NCI-H82 (cell line): Measurements from ENCODE around the gene NUDT4.
A peak's percentile ranks its signal among the peaks of the same experiment; 100 is the strongest.
"Not testable (repeated sequence)": the region's sequence is repeated elsewhere in the genome, so short reads cannot be mapped to it uniquely, and the experiment has no call there.

ENCODE experiments used
- DNase-seq: peaks from one replicate; lab custom pipeline; 2025; lab: John Stamatoyannopoulos, UW

NUDT4 gene

DNA sequence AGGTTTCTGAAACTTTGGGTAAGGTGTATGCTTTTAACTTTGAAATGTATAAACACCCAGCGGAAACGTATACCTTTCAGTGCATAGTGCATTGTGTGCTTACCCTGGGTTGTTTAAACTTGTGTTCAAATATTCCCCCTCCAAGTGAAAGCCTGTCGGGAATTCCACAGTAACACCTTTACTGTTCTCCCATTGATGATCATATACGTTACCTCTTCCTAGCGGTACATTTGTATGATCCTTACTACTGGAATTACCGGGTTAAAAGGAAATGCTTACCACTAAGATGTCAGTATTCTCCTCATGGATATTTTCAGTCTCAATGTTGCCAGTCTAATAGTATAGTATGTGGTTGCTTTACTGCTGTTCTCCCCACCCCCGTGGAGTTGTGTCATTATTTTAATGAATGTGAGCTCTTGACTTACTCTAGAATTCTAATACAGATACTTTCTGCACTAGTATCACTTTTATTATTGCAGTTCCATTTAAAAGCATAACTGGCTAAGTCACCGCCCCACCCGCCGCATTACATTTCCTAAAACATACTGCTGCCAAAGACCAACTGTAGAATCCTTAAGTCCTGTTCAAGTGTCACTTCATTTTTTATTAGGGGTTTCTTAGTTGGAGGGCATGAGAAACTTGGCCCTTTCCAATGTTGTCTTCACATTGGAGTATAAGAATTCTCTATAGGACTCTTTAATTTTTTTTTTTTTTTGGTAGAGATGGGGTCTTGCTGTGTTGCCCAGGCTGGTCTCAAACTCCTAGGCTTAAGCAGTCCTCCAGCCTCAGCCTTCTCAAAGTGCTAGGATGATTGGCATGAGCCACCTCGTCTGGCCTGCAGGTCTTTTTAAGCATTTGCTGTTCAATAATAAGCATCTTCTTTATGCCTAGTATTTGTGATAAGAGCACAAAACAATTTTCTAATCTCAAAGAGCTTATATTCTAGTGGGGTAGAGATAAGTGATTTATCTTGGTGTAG, 24.9 kb downstream of the NUDT4 start:
- DNase-seq, result peak; percentile 34

DNA sequence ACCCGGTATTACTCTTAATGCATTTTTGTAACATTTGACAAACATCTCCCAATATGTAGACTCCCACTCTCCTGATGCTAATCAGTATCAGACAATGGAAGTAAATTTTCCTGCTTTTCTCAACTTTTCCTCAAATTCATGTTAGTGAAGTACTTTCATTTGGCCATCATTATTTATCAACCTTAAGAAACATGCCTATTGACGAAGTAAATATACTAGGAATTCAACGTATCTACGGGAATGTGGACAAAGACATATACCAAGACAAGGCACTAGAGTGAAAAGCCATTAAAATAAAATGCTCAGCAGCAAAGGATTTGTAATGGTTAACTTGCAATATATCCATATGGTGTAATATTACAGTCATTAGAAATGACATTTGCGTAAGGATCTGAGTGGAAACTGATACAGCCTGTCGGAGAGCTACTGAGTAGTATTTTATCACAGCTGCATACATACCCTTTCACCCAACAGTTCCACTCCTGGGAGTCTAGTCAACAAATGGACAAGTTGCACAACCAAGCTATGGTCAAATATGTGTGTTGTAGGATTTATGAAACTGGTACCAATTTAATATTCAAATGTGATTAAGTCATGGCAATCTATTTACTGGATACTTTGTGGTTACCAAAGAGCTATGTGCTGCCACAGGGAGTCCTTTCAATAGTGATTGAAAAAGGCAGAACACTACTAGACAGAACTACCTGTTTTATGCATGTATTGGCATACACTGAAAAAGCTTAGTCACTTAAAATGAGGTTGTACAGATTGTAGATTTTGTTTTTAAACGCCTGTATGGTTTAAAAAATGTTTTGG, 26.5 kb downstream of the NUDT4 start:
- peak; percentile 37 for DNase-seq

DNA sequence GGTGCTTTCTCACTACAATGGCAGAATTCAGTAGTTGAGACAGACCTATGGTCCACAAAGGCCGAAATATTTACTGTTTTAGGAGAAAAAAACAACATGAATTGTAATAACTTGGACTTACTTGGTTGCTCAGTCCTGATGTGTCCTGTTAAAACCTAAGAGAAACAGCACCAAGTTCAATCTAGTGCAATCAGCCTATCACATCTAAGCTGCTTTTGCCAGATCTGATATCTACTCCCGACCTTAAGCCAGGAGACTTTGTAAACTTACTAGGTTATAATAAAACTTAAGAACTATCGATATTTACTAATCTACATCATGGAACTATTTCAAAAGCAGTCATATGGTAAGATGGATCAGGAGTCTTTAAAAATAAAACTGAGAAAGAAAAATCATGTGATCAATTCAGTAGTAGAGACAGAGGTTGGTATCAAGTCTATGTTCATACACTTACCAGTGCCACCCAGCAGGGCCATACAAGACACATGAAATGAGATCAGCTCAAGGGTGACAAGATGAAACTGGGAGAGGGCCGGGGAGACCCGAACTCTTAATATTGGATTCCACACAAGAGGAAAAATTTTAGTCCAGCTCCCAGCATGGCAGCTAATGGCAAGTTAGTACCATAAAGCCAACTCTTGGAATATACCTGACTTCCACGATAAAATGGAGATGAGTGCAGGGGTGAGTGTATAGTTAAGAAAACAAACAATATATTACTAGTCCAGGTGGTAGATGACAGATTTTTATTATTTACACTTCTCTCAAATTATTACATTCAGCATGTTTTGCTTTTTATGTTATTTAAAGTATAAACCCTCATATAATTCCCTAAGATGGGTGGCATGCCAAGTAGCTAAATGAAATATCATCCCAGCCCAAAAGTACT, 27.5 kb downstream of the NUDT4 start:
- peak; percentile 57 for DNase-seq

DNA sequence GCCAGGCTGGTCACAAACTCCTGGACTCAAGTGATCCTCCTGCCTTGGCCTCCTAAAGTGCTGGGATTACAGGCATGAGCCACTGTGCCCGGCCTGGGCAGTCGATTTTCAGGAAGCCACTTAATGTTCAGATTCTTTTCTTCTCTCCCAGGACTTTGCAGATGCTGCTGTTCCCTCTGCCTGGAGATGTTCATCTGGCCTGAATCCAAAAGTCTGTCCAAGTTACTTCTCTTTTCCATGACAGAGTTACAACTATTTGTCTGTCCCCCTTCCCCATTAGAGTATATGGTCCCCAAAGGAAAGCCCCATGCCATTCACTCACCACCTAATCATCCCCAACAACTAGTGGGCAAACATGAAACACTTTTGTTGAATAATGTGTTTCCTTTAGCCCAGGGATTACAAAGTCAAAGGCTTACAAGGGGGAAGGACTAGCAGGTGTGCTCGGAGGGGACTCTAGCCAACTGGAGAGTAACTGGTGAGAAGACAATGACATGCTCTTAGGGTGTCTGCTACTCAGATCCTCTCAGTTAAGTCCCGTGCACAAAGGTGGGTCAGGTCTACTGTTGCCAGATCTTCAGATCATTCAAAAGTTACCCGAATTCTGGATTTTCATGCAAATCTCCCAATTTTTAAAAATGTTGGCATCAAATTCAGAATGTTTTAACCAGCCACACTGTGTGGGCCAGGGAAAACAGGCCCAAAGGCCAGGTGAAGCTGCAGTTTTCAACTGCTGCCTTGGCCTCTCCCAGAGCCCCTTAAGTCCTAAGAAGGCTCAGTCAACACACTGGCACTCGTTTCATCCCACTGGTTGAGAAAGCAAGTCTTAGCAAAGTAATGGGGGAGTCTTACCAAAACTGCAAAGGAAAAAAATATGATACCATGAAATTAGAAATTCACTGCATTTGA, 29.6 kb downstream of the NUDT4 start:
- peak; percentile 56 for DNase-seq

DNA sequence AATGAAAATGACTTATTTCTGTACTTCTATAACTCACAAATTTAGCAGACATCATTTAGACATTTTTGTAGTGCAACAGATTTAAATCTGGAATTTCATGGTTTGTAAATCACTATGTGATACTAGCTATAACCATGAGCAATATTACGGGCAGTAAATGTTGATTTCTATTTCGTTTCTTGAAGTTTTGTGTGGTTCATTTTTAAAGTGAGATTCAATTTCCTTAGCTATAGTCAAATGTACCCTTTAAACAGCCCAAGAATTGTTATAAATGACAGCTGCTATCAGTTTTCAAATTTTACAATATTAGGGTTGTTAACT, 30.2 kb downstream of the NUDT4 start:
- DNase-seq, result no peak

DNA sequence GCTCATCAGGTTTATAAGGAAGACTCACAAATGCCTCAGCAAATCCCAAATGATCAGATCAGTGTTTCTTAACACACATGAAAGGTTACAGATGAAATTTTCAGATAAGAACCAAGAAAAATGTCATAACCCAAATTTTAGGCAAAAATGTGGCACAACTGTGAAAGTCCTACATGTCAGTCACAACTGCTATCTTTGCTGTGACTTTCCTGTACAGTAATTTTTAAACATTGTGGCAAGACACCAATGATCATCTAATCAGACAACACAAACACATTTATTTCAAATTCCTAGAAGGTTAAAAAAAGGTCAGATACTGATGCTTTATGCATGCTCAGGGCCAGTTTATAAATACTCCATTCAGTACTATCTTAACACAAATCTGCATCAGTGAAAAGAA, 31.1 kb downstream of the NUDT4 start:
- no peak for DNase-seq

DNA sequence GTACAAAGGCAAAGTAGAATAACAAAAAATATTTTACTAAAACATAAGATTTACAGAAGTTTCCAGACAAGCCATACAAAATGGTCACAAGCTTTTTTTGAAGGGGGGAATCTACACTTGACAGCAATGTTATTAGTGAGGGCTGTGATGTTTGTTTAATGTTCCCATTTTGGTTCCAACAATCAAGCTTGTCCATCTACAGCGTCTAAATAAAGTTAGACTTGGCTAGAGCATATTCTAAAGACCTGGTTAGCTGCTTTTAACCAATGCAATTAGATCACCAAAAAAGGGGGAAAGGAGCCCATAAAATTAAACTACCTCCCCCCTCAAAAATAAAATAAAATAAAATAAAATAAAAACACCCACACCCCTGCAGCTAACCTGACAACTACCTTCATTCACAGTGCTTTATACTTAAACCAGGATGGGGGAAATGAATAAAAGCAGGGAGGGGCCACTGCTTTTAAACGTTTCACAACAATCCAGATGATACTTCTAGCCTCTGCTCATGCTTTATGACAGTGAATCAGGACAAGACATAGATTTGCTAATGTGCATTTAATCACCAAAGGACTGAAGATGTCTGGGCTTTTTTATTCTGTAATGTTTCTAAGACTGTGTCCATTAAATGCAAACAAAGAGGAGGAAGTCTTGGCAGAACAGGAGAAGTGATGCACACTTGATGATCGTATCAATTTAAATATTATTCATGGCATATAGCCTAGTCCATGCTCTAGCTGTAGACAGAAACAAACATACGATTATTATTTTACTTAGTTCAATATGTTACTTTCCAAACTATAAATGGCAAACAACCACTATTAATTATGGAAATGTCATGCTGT, 31.8 kb downstream of the NUDT4 start:
- not testable (repeated sequence) for DNase-seq

DNA sequence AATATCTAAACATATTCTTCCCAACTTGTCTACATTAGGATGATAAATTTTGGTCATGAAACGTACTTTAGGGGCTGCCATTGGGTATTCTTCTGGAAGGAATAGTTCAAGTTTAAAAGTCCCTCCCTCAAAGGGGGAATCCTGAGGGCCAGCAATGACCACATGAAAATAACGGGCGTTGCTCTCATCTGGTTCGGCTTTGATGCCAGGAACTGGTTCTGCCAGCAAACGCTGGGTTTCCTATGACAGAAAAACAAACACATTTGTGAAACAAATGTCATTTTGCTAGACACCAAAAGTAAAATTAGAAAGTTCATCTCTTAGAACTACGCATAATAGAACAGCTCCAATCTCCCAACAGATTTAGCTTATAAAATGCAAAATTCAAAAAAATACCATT, 33.3 kb downstream of the NUDT4 start:
- not testable (repeated sequence) for DNase-seq

DNA sequence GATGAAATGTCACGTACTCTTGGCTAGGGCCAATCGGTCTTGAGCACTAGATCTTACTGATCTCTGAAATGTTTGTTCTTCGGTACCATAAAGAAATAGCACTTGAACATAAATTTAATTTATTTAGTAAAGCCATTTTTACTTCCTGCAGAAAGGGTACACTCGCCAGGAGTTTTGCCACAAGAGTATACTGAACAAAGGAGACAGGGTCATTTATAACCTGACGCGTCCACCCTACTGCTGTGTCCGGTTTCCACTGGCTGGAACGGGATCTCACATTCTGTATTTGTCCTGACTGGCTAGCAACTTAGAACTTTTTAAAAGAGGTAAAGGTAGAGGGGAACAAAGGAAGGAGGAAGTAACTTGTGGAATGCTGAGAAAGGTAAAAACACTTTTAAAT, 34.7 kb downstream of the NUDT4 start:
- DNase-seq, result not testable (repeated sequence)

DNA sequence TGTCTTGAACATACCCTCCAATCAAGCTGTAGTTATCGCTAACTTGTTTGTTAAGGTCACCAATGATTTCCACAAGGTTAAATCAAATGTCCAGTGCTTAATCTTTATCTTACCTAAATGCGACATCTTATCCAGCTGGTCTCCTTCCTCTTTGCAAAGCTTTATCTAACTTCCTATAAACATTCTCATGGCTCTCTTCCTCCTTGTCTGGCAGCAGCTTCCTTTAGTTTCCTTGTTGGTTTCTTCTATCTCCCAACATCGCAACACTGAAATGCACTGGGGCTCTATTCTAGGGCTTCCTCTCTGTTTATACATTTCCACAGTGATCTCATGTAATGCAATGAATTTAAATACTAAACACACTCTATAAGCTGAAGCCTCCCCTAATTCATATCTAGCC, 35.3 kb downstream of the NUDT4 start:
- no peak for DNase-seq

DNA sequence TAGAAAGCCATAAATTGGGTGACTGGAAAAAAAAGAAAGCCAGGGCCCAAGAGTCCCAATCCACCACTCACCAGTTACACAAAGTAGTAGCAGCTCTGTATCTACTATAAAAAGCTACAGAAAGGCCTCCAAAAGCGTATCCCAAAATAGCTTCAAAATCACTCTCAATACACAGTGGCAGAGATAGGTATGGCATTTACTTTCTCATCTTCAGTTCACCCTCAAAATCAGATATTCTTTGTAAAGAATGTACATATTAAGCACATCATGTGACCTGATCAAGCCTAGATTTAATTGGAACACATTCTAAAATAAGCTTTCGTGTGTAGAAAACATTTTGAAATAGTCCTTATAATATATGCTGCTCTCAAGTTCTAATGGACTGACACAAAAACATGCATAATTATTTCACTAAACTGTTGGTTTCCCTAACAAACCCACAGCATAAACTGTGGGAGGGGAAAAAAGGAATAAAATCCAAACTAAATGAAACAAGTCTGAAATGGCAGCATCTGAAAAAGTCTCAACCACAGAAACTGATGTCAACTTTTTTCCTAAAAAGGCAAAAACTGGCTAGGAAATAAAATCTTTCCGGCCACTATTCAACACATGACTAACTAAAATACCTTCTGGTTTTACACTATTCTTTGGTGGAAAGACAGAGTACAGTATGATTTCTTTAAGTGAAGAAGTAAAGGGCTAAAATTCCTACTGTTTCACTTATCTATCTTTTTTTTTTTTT, 38.2 kb downstream of the NUDT4 start:
- DNase-seq, result no peak

DNA sequence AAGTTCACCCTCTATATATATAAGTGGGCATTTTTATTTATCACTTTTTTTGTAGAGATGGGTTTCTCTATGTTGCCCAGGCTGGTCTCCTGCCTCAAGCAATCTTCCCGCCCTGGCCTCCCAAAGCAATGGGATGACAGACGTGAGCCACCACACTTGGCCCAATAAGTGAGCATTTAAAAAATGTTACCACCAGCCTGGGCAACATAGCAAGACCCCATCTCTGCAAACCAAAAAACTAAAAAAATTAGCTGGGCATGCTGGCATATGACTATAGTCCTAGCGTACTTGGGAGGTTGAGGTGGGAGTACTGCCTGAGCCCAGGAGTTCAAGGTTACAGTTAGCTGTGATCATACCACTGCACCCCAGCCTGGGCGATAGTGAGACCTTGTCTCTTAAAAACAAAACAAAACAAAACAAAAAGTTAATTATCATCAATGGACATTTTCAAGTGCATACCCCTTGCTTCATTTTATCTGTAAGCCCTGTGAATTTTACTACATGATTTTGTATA, 40.3 kb downstream of the NUDT4 start:
- DNase-seq, result no peak

DNA sequence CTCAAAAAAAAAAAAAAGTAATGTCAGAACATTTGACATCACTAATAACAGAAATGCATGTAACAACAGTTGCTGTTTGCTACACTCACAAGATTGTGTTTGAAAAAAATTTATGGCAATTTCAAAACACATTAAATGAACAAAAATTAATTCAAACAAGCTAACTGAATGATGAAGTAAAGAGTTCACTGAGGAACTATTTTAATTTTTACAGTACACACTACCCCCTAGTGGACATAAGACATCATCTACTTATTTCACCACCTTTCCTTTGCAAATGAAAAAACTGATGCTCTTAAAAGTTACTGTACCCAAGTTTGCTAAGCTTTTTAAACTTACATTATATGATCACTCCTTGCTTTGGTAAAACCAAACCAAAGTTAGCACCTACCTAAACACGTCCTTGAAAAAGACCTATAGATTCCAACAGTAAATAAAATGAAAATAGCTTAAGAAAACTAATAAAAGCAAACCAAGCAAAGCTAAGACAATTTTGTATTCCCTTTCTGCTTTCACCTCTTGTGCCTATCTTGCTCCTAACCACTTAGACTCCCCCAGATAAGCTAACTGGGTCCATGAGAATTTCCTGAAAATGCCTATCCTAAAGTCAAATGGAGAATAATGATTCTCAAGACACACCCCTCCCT, 41.8 kb downstream of the NUDT4 start:
- DNase-seq, result peak; percentile 75

DNA sequence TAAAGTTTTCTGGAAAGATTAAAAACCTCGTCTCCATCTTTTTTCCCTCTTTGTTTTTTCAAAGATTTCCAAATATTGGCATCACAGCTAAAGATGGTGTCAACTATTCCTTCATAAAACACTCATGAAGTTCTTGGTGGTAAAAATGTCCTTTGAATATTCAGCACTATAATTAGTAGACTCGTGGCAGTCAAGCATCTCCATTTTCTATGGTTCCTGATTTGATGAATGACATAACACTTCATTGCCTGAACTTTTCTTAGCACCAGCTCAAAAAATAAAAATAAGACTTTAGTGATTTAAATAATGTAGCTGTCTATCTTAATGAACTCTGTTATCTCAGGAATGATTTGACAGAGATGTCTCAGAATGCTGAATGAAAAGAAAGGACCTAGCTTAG, 44.3 kb downstream of the NUDT4 start:
- DNase-seq, result no peak

DNA sequence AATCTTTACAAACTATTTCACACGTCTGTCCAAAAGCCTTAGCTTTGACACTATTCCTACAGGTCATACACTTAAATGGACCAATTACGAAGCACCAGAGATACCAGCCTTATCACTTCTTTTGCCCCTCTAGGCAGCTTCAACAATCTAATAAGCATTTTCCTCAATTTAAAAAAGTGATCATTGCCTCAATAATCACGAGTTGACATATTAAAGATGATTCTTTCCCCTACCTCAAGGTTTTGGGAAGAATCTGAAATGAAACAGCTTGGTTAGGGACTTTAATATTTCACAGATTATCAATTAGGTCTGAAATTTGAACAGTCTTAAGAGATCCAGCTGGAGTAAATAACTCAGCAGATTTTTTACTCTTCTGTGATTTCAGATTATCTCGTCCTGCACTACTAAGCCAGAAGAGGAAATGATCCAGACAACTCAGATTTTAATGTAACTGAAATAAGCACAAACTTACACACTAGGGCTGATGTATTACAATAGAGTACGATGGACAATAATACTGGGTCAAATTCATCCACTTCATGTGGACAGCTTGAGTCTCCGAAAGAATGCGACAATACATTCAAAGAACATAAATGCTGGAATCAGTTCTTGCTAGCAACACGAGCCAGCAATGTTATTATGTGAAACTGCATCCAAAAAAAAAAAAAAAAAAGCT, 48.1 kb downstream of the NUDT4 start:
- peak; percentile 18 for DNase-seq

DNA sequence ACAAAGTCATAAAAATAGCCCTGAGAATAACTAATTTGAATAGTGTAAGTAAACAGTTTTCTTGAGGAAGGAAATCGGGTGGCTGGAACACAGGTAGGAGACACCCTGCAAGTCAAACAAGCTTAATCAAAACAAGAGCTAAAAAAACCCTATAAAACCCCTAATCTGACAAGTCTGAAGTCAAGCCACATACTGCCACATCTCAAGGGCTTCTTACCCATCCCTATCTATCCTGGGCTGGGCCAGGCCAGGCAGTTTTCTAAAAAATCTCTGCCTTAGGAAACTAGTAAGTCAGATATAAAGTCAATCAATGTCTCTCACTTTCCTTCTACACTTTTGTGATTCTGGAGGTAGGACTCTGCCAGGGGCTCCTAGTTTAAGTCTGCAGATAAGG, 48.7 kb downstream of the NUDT4 start:
- DNase-seq, result no peak

DNA sequence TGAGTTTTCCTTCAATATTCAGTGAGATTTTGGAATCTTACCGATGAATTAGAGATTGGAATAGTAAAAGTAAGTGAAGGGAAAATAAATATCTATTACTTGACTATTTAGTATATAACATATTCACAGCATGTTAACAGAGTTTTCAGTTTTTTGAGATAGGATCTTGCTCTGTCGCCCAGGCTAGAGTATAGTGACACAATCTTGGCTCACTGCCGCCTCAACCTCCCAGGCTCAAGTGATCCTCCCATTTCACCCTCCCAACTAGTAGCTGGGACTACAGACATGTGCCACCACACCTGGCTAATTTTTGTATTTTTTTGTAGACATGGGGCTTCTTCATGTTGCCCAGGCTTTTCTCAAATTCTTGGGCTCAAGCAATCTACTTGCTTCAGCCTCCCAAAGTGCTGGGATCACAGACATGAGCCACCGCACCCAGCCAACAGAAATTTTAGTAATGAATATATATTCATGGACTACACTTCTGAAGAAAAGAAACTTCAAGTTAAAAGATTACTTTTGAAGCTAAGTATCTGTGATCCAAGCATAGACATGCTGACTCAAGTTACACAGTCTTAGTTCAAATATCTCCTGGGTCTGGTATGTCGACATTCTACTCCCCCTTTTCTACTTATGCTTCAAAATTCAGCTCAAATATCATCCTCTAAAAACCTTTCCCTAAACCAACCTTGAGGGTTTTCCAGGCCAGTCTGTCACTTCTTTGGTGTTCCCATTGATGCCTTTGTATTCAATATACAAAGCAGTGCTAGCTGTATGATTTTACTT, 50.2 kb downstream of the NUDT4 start:
- no peak for DNase-seq
